ENCODE measurements around the gene MIA3.
"Not testable (repeated sequence)": the region's sequence is repeated elsewhere in the genome, so short reads cannot be mapped to it uniquely, and the experiment has no call there.

The MIA3 gene

GRCh38 chr1:222663431-222663934 lies 45.6 kb downstream of the MIA3 start:
- DNase-seq (ENCODE audit: low read depth in 2 of 2): no peak

GRCh38 chr1:222665964-222666363 lies 48.1 kb downstream of the MIA3 start:
- no peak for DNase-seq (ENCODE audit: low read depth in 2 of 2)

- DNase-seq (ENCODE audit: low read depth in 2 of 2): not testable (repeated sequence)
Observed at GRCh38 chr1:222668184-222668583, 50.3 kb downstream of the MIA3 start.

GRCh38 chr1:222669107-222669506 lies 51.2 kb downstream of the MIA3 start:
- DNase-seq (ENCODE audit: low read depth in 2 of 2): not testable (repeated sequence)

- DNase-seq (ENCODE audit: low read depth in 2 of 2): no peak
Observed at GRCh38 chr1:222670110-222670509, 52.2 kb downstream of the MIA3 start.

- no peak for DNase-seq (ENCODE audit: low read depth in 2 of 2)
Observed at GRCh38 chr1:222680080-222680479, 62.2 kb downstream of the MIA3 start.

- no peak for DNase-seq (ENCODE audit: low read depth in 2 of 2)
Observed at GRCh38 chr1:222691016-222691415, 73.1 kb downstream of the MIA3 start.

- no peak for DNase-seq (ENCODE audit: low read depth in 2 of 2)
Observed at GRCh38 chr1:222694927-222695326, 77.0 kb downstream of the MIA3 start.

- no peak for DNase-seq (ENCODE audit: low read depth in 2 of 2)
Observed at GRCh38 chr1:222696741-222697140, 78.8 kb downstream of the MIA3 start.

GRCh38 chr1:222697203-222697602 lies 79.3 kb downstream of the MIA3 start:
- no peak for DNase-seq (ENCODE audit: low read depth in 2 of 2)

GRCh38 chr1:222697826-222698225 lies 79.9 kb downstream of the MIA3 start:
- DNase-seq (ENCODE audit: low read depth in 2 of 2): no peak

- no peak for DNase-seq (ENCODE audit: low read depth in 2 of 2)
Observed at GRCh38 chr1:222702210-222702609, 84.3 kb downstream of the MIA3 start.

GRCh38 chr1:222704260-222704659 lies 86.4 kb downstream of the MIA3 start:
- DNase-seq (ENCODE audit: low read depth in 2 of 2): no peak

- DNase-seq (ENCODE audit: low read depth in 2 of 2): no peak
Observed at GRCh38 chr1:222706815-222707214, 88.9 kb downstream of the MIA3 start.

- no peak for DNase-seq (ENCODE audit: low read depth in 2 of 2)
Observed at GRCh38 chr1:222709700-222710153, 91.8 kb downstream of the MIA3 start.

GRCh38 chr1:222711319-222712252 lies 93.7 kb downstream of the MIA3 start:
- peak in 1 of 2 donors; percentile 21 for DNase-seq (ENCODE audit: low read depth in 2 of 2)

GRCh38 chr1:222712253-222713090 lies 94.6 kb downstream of the MIA3 start, which contains the start of the genes AIDA and BROX:
AIDA (minus strand) TSS chr1:222712491; CDS start chr1:222712317, 174 bp downstream.
BROX (plus strand) TSS chr1:222712564; CDS start chr1:222715700, 3,136 bp downstream.
- peak; percentile 86 to 98 for DNase-seq (ENCODE audit: low read depth in 2 of 2)

- peak; percentile 66 to 76 for DNase-seq (ENCODE audit: low read depth in 2 of 2)
Observed at GRCh38 chr1:222713091-222713961, 95.4 kb downstream of the MIA3 start.

- no peak for DNase-seq (ENCODE audit: low read depth in 2 of 2)
Observed at GRCh38 chr1:222716393-222716792, 98.5 kb downstream of the MIA3 start.

Data from stimulated activated CD4-positive, alpha-beta T cell treated with anti-CD3 and anti-CD28 coated beads, Interleukin-1b, Interleukin-23, amount 100 ng/mL, for 1 hour (primary cell).